ENCODE results near the gene C11orf54. TPM values are rescaled to one million over a fixed set of nuclear protein-coding genes. Genes with fewer than 3 reads are reported as not detected.

C11orf54 gene
- polyA plus RNA-seq, 1 donor (not counting 4 experiments of a cell fraction or from before 2014, with no cell fraction given) = 11.9 TPM

DNA sequence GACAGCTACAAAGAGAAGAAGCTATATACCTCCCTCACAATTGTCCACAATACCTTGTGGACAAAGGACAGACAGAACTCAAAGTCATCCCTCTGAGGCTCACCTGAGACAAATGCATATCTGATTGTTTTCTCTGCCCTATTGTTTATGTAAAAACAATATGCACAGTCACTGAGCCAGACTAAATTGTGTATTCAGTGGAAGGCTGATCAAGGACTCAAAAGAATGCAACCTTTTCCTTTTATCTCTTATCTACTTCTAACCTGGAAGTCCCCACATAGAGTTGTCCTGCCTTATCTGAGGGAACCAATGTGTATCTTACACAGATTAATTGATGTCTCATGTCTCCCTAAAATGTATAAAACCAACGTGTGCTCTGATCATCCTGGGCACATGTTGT lies 28.7 kb downstream of the C11orf54 start:
- peaks cover 2% of the 10 kb centered on the region for H3K4me1 ChIP-seq (ENCODE audit: control insufficient read depth, extremely low read depth, insufficient read depth, low read length)
- FAIRE-seq = no peak
- H4K20me1 ChIP-seq (ENCODE audit: control insufficient read depth, extremely low read depth, insufficient read depth, low read length) = no peaks in the 10 kb centered on the region
- no peak for TF ChIP-seq EZH2 (IDR thresholded peaks at IDR 0.05; ENCODE audit: low read length)
- TF ChIP-seq, protein P1, sequence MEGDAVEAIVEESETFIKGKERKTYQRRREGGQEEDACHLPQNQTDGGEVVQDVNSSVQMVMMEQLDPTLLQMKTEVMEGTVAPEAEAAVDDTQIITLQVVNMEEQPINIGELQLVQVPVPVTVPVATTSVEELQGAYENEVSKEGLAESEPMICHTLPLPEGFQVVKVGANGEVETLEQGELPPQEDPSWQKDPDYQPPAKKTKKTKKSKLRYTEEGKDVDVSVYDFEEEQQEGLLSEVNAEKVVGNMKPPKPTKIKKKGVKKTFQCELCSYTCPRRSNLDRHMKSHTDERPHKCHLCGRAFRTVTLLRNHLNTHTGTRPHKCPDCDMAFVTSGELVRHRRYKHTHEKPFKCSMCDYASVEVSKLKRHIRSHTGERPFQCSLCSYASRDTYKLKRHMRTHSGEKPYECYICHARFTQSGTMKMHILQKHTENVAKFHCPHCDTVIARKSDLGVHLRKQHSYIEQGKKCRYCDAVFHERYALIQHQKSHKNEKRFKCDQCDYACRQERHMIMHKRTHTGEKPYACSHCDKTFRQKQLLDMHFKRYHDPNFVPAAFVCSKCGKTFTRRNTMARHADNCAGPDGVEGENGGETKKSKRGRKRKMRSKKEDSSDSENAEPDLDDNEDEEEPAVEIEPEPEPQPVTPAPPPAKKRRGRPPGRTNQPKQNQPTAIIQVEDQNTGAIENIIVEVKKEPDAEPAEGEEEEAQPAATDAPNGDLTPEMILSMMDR (optimal IDR thresholded peaks at IDR 0.05 in 1 of 3, IDR thresholded peaks at IDR 0.05 in 1 of 3, conservative IDR thresholded peaks at IDR 0.05 in 1 of 3; ENCODE audit: extremely low read depth in 1 of 3, insufficient read depth in 2 of 3, low read length in 3 of 3) = no peak
- no peak overlapping the region for H3K4me2 ChIP-seq (ENCODE audit: control insufficient read depth, extremely low read depth, insufficient read depth, low read depth, low read length)
- H3K9ac ChIP-seq (ENCODE audit: control insufficient read depth, extremely low read depth, insufficient read depth, low read length) = no peak overlapping the region
- no peaks in the 10 kb centered on the region for H3K79me2 ChIP-seq (ENCODE audit: control insufficient read depth, insufficient read depth, low read length)
- no peak overlapping the region for H3K4me3 ChIP-seq (ENCODE audit: control insufficient read depth in 2 of 3, extremely low read depth in 1 of 3, insufficient read depth in 2 of 3, low read depth in 1 of 3, low read length in 3 of 3)
- H2AFZ ChIP-seq (ENCODE audit: control insufficient read depth, low read length) = no peak overlapping the region
- H3K9me3 ChIP-seq (ENCODE audit: control insufficient read depth, low read depth, low read length) = no peaks in the 10 kb centered on the region
- H3K36me3 ChIP-seq (ENCODE audit: control insufficient read depth in 2 of 2, extremely low read depth in 1 of 2, insufficient read depth in 2 of 2, low read length in 2 of 2) = no peaks in the 10 kb centered on the region
- no peaks in the 10 kb centered on the region for H3K9me1 ChIP-seq (ENCODE audit: control insufficient read depth, extremely low read depth, insufficient read depth, low read length)
- no peak for DNase-seq (ENCODE audit: low read depth, low spot score)
- no peak overlapping the region for H3K27ac ChIP-seq (ENCODE audit: control insufficient read depth, insufficient read depth, low read length)
- dilution Hi-C loops (cut with MboI; ENCODE audit: extremely low pct_ligation_motif_present, low sequenced_read_pairs) = no loop called here
- no peaks in the 10 kb centered on the region for H3K27me3 ChIP-seq (ENCODE audit: control insufficient read depth, extremely low read depth, insufficient read depth, low read length)

GRCh38 chr11:93772123-93772522 lies 30.7 kb downstream of the C11orf54 start:
- no peak overlapping the region for H3K4me2 ChIP-seq (ENCODE audit: control insufficient read depth, extremely low read depth, insufficient read depth, low read depth, low read length)
- no peak overlapping the region for H2AFZ ChIP-seq (ENCODE audit: control insufficient read depth, low read length)
- FAIRE-seq (no peak), DNase-seq (ENCODE audit: low read depth, low spot score) (no peak)
- no peaks in the 10 kb centered on the region for H3K36me3 ChIP-seq (ENCODE audit: control insufficient read depth in 2 of 2, extremely low read depth in 1 of 2, insufficient read depth in 2 of 2, low read length in 2 of 2)
- dilution Hi-C loops (cut with MboI; ENCODE audit: extremely low pct_ligation_motif_present, low sequenced_read_pairs) = no loop called here
- no peaks in the 10 kb centered on the region for H3K79me2 ChIP-seq (ENCODE audit: control insufficient read depth, insufficient read depth, low read length)
- H3K4me1 ChIP-seq (ENCODE audit: control insufficient read depth, extremely low read depth, insufficient read depth, low read length) = no peaks in the 10 kb centered on the region
- no peaks in the 10 kb centered on the region for H3K9me1 ChIP-seq (ENCODE audit: control insufficient read depth, extremely low read depth, insufficient read depth, low read length)
- H3K9ac ChIP-seq (ENCODE audit: control insufficient read depth, extremely low read depth, insufficient read depth, low read length) = no peak overlapping the region
- TF ChIP-seq, protein P1 (optimal IDR thresholded peaks at IDR 0.05 in 1 of 3, IDR thresholded peaks at IDR 0.05 in 1 of 3, conservative IDR thresholded peaks at IDR 0.05 in 1 of 3; ENCODE audit: extremely low read depth in 1 of 3, insufficient read depth in 2 of 3, low read length in 3 of 3) = no peak
- TF ChIP-seq EZH2 (IDR thresholded peaks at IDR 0.05; ENCODE audit: low read length) = no peak
- H3K27ac ChIP-seq (ENCODE audit: control insufficient read depth, insufficient read depth, low read length) = no peak overlapping the region
- H3K27me3 ChIP-seq (ENCODE audit: control insufficient read depth, extremely low read depth, insufficient read depth, low read length) = no peaks in the 10 kb centered on the region
- no peaks in the 10 kb centered on the region for H4K20me1 ChIP-seq (ENCODE audit: control insufficient read depth, extremely low read depth, insufficient read depth, low read length)
- no peak overlapping the region for H3K4me3 ChIP-seq (ENCODE audit: control insufficient read depth in 2 of 3, extremely low read depth in 1 of 3, insufficient read depth in 2 of 3, low read depth in 1 of 3, low read length in 3 of 3)
- no peaks in the 10 kb centered on the region for H3K9me3 ChIP-seq (ENCODE audit: control insufficient read depth, low read depth, low read length)

Data from keratinocyte (primary cell).